DOHH2 (cell line): ENCODE measurements around the gene CNTNAP5.

Experiments used
- H3F3A ChIP-seq: fragments of 200-600 bp; sonication (generic), shearing (Covaris generic); 2 replicates; pipeline ENCODE4 v1.6.0; 2016; ENCODE audit warnings: antibody characterized with exemption, mild to moderate bottlenecking; ENCODE audit not compliant: control insufficient read depth, insufficient read depth
- H3K27ac ChIP-seq: fragments of 200-600 bp; sonication (generic); 2 replicates; pipeline ENCODE4 v1.5.1; 2014; ENCODE audit warnings: low read depth, mild to moderate bottlenecking, low read length, moderate library complexity
- H3K27me3 ChIP-seq: fragments of 200-600 bp; sonication (generic); 2 replicates; pipeline ENCODE4 v1.6.1; 2014; ENCODE audit warnings: mild to moderate bottlenecking, low read length, mixed read lengths; ENCODE audit not compliant: control insufficient read depth
- H3K36me3 ChIP-seq: fragments of 200-600 bp; sonication (generic); 2 replicates; pipeline ENCODE4 v1.6.1; 2014; ENCODE audit warnings: mild to moderate bottlenecking, low read length, moderate library complexity, mixed read lengths; ENCODE audit not compliant: control insufficient read depth
- H3K4me1 ChIP-seq: fragments of 200-600 bp; sonication (generic); 2 replicates; pipeline ENCODE4 v1.6.1; 2014; ENCODE audit warnings: mild to moderate bottlenecking, low read length, mixed read lengths; ENCODE audit not compliant: control insufficient read depth
- H3K4me2 ChIP-seq: fragments of 200-600 bp; sonication (generic); 2 replicates; pipeline ENCODE4 v1.6.0; 2014; ENCODE audit warnings: mild to moderate bottlenecking, low read length, moderate library complexity
- H3K4me3 ChIP-seq: fragments of 200-600 bp; sonication (generic); 2 replicates; pipeline ENCODE4 v1.5.1; 2014; ENCODE audit warnings: mild to moderate bottlenecking, low read length, mixed read lengths
- H3K79me2 ChIP-seq: fragments of 200-600 bp; sonication (generic); 2 replicates; pipeline ENCODE4 v1.6.1; 2014; ENCODE audit warnings: mild to moderate bottlenecking, low read length, mixed read lengths; ENCODE audit not compliant: control insufficient read depth
- H3K9me2 ChIP-seq: fragments of 200-600 bp; sonication (generic); replicated peaks from 2 replicates; pipeline ENCODE4 v1.6.1; 2014; ENCODE audit warnings: mild to moderate bottlenecking, low read length, mixed read lengths; ENCODE audit not compliant: control insufficient read depth
- H3K9me3 ChIP-seq: fragments of 200-600 bp; sonication (generic); 2 replicates; pipeline ENCODE4 v1.6.1; 2014; ENCODE audit warnings: antibody characterized with exemption, low read length, mixed read lengths; ENCODE audit not compliant: control insufficient read depth, insufficient read depth
- H4K20me1 ChIP-seq: fragments of 200-600 bp; sonication (generic); 2 replicates; pipeline ENCODE4 v1.6.0; 2014; ENCODE audit warnings: low read depth, mild to moderate bottlenecking, antibody characterized with exemption, low read length, moderate library complexity; ENCODE audit not compliant: control insufficient read depth, insufficient read depth
- EZH2phosphoT487 ChIP-seq: fragments of 200-600 bp; sonication (generic); IDR thresholded peaks from 2 replicates; pipeline ENCODE4 v1.6.1; 2017; ENCODE audit warnings: borderline replicate concordance, mild to moderate bottlenecking, antibody characterized with exemption, low read length, moderate library complexity, mixed read lengths
- TF ChIP-seq, protein P1 (sequence below): fragments of 200-600 bp; sonication (generic); IDR thresholded peaks from one replicate; pipeline ENCODE4 v1.5.1; 2014; ENCODE audit warnings: antibody characterized with exemption, mild to moderate bottlenecking, low read depth, low read length; ENCODE audit not compliant: poor library complexity, severe bottlenecking

The CNTNAP5 gene

DNA sequence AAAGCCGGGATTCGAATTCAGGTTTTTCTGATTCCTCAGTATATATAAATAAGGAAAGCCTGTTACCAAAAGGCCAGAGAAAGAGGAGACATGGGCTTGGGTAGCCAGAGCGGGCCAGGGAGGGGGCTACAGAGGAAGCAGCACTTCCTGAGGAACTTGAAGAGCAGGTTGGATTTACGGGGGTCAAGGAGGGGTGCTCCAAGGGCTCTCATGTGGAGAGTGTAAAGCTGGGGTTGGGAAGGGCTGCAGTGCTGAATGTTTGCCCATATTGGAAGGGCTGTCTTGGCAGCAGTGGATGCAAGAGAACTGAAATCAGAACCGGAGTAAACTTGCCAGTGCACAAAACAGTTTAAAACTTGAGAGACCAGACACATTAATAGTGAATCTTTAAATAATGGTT, 511.5 kb downstream of the CNTNAP5 start:
- no peak overlapping the region for H3K27ac ChIP-seq
- TF ChIP-seq, protein P1, sequence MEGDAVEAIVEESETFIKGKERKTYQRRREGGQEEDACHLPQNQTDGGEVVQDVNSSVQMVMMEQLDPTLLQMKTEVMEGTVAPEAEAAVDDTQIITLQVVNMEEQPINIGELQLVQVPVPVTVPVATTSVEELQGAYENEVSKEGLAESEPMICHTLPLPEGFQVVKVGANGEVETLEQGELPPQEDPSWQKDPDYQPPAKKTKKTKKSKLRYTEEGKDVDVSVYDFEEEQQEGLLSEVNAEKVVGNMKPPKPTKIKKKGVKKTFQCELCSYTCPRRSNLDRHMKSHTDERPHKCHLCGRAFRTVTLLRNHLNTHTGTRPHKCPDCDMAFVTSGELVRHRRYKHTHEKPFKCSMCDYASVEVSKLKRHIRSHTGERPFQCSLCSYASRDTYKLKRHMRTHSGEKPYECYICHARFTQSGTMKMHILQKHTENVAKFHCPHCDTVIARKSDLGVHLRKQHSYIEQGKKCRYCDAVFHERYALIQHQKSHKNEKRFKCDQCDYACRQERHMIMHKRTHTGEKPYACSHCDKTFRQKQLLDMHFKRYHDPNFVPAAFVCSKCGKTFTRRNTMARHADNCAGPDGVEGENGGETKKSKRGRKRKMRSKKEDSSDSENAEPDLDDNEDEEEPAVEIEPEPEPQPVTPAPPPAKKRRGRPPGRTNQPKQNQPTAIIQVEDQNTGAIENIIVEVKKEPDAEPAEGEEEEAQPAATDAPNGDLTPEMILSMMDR: no peak
- no peak for TF ChIP-seq EZH2phosphoT487
- no peaks in the 10 kb centered on the region for H3K79me2 ChIP-seq
- H3K9me2 ChIP-seq: no peaks in the 10 kb centered on the region
- H3K4me3 ChIP-seq: no peak overlapping the region
- H3K36me3 ChIP-seq: no peaks in the 10 kb centered on the region
- no peaks in the 10 kb centered on the region for H3K9me3 ChIP-seq
- no peaks in the 10 kb centered on the region for H4K20me1 ChIP-seq
- no peak overlapping the region for H3K4me2 ChIP-seq
- H3K27me3 ChIP-seq: no peaks in the 10 kb centered on the region
- no peaks in the 10 kb centered on the region for H3F3A ChIP-seq
- H3K4me1 ChIP-seq: no peaks in the 10 kb centered on the region

- Histone ChIP-seq H3K4me3 (no peak overlapping the region), H3K9me3 (no peaks in the 10 kb centered on the region), H4K20me1 (no peaks in the 10 kb centered on the region)
Measured at GRCh38 chr2:124538549-124538948, 513.5 kb downstream of the CNTNAP5 start.

GRCh38 chr2:124540805-124541204, 515.7 kb downstream of the CNTNAP5 start:
- Histone ChIP-seq H3F3A (no peaks in the 10 kb centered on the region), H3K27me3 (no peaks in the 10 kb centered on the region), H3K36me3 (no peaks in the 10 kb centered on the region), H3K4me2 (no peak overlapping the region), H3K4me3 (no peak overlapping the region), H3K27ac (no peak overlapping the region), H3K4me1 (no peaks in the 10 kb centered on the region), H3K9me3 (no peaks in the 10 kb centered on the region), H3K79me2 (no peaks in the 10 kb centered on the region), H3K9me2 (no peaks in the 10 kb centered on the region), H4K20me1 (no peaks in the 10 kb centered on the region)
- TF ChIP-seq EZH2phosphoT487: no peak

More at GRCh38 chr2:124538549-124538948, 513.5 kb downstream of the CNTNAP5 start:
- Histone ChIP-seq H3K36me3 (no peaks in the 10 kb centered on the region), H3K4me2 (no peak overlapping the region), H3K27ac (no peak overlapping the region), H3K79me2 (no peaks in the 10 kb centered on the region), H3K27me3 (no peaks in the 10 kb centered on the region), H3K4me1 (no peaks in the 10 kb centered on the region), H3K9me2 (no peaks in the 10 kb centered on the region), H3F3A (no peaks in the 10 kb centered on the region)
- TF ChIP-seq EZH2phosphoT487: no peak
- TF ChIP-seq, protein P1: no peak

- no peak overlapping the region for H3K4me3 ChIP-seq
- H3K9me2 ChIP-seq: no peaks in the 10 kb centered on the region
- TF ChIP-seq EZH2phosphoT487: no peak
- TF ChIP-seq, protein P1: no peak
- H3K79me2 ChIP-seq: no peaks in the 10 kb centered on the region
- no peak overlapping the region for H3K27ac ChIP-seq
- H3K4me2 ChIP-seq: no peak overlapping the region
- H3K9me3 ChIP-seq: no peaks in the 10 kb centered on the region
- H3K36me3 ChIP-seq: no peaks in the 10 kb centered on the region
- H3K27me3 ChIP-seq: no peaks in the 10 kb centered on the region
- no peaks in the 10 kb centered on the region for H3K4me1 ChIP-seq
- H3F3A ChIP-seq: no peaks in the 10 kb centered on the region
- H4K20me1 ChIP-seq: no peaks in the 10 kb centered on the region
Measured at GRCh38 chr2:124542932-124543640, 518.0 kb downstream of the CNTNAP5 start.
